ENCODE data around the gene MPHOSPH9. TPM values are rescaled to one million over a fixed set of nuclear protein-coding genes. Genes with fewer than 3 reads are reported as not detected.

Gene MPHOSPH9
- total RNA-seq, 1 donor from 2014 or later: 21.8 TPM

GRCh38 chr12:123199936-123200335, 33.0 kb downstream of the MPHOSPH9 start:
- DNase-seq (no peak), ATAC-seq (no peak)
- Histone ChIP-seq H3K27me3 (ENCODE audit: low read depth) (no peaks in the 10 kb centered on the region), H3K9me3 (no peaks in the 10 kb centered on the region), H3K36me3 (peaks cover 21% of the 10 kb centered on the region), H3K27ac (no peak overlapping the region), H3K4me1 (no peaks in the 10 kb centered on the region), H3K4me3 (no peak overlapping the region)
- intact Hi-C loops (cut with DNase I): no loop called here
- TF ChIP-seq CTCF (IDR thresholded peaks at IDR 0.05): no peak

- no peak overlapping the region for H3K27ac ChIP-seq
- no peaks in the 10 kb centered on the region for H3K27me3 ChIP-seq (ENCODE audit: low read depth)
- DNase-seq (no peak), ATAC-seq (no peak)
- no peak for TF ChIP-seq CTCF (IDR thresholded peaks at IDR 0.05)
- no peaks in the 10 kb centered on the region for H3K4me1 ChIP-seq
- peaks cover 44% of the 10 kb centered on the region for H3K36me3 ChIP-seq
- H3K9me3 ChIP-seq: no peaks in the 10 kb centered on the region
- intact Hi-C loops (cut with DNase I): no loop called here
- no peak overlapping the region for H3K4me3 ChIP-seq
Measured at GRCh38 chr12:123187637-123188036, 45.3 kb downstream of the MPHOSPH9 start.

- intact Hi-C loops (cut with DNase I): no loop called here
- no peak overlapping the region for H3K27ac ChIP-seq
- no peak for TF ChIP-seq CTCF (IDR thresholded peaks at IDR 0.05)
- no peaks in the 10 kb centered on the region for H3K9me3 ChIP-seq
- peaks cover 38% of the 10 kb centered on the region for H3K36me3 ChIP-seq
- no peaks in the 10 kb centered on the region for H3K27me3 ChIP-seq (ENCODE audit: low read depth)
- no peak for ATAC-seq
- H3K4me1 ChIP-seq: no peaks in the 10 kb centered on the region
- no peak overlapping the region for H3K4me3 ChIP-seq
- no peak for DNase-seq
Measured at GRCh38 chr12:123180171-123180570, 52.8 kb downstream of the MPHOSPH9 start.

- Histone ChIP-seq H3K9me3 (no peaks in the 10 kb centered on the region), H3K4me3 (no peak overlapping the region), H3K4me1 (no peaks in the 10 kb centered on the region), H3K36me3 (peaks cover 14% of the 10 kb centered on the region), H3K27ac (no peak overlapping the region), H3K27me3 (ENCODE audit: low read depth) (no peaks in the 10 kb centered on the region)
- no peak for TF ChIP-seq CTCF (IDR thresholded peaks at IDR 0.05)
- ATAC-seq (no peak), DNase-seq (no peak)
- intact Hi-C loops (cut with DNase I): no loop called here
Measured at GRCh38 chr12:123171967-123172366, 61.0 kb downstream of the MPHOSPH9 start.

GRCh38 chr12:123167329-123167728, 65.6 kb downstream of the MPHOSPH9 start:
- intact Hi-C loops (cut with DNase I): no loop called here
- Histone ChIP-seq H3K27me3 (ENCODE audit: low read depth) (no peaks in the 10 kb centered on the region), H3K27ac (no peak overlapping the region), H3K4me1 (peaks cover 9% of the 10 kb centered on the region), H3K36me3 (peaks cover 20% of the 10 kb centered on the region), H3K9me3 (no peaks in the 10 kb centered on the region), H3K4me3 (no peak overlapping the region)
- ATAC-seq: no peak
- no peak for TF ChIP-seq CTCF (IDR thresholded peaks at IDR 0.05)
- DNase-seq: no peak

- H3K27me3 ChIP-seq (ENCODE audit: low read depth): no peaks in the 10 kb centered on the region
- intact Hi-C loops (cut with DNase I): no loop called here
- peaks cover 9% of the 10 kb centered on the region for H3K4me1 ChIP-seq
- H3K27ac ChIP-seq: peak overlapping the region; percentile 16
- TF ChIP-seq CTCF (IDR thresholded peaks at IDR 0.05): no peak
- no peaks in the 10 kb centered on the region for H3K9me3 ChIP-seq
- H3K4me3 ChIP-seq: no peak overlapping the region
- no peak for DNase-seq
- H3K36me3 ChIP-seq: peaks cover 20% of the 10 kb centered on the region
- ATAC-seq: peak; percentile 61 to 69
Measured at GRCh38 chr12:123165537-123165936, 67.4 kb downstream of the MPHOSPH9 start.
